GM13976 (cell line): ENCODE data around the gene LAMA5.

Source experiments
- DNase-seq: peaks from one replicate; pipeline ENCODE4 v3.0.0; 2012; ENCODE audit warnings: low spot score
- in situ Hi-C: fragments of 300-500 bp; cut with MboI; formaldehyde crosslinking; loops from one replicate; pipeline ENCODE4 v1.12.0; 2022; ENCODE audit warnings: low sequenced_read_pairs, mixed read lengths, inconsistent platforms; ENCODE audit not compliant: unreplicated experiment
- TF ChIP-seq, protein P1 (sequence below): IDR thresholded peaks from 2 replicates; pipeline ENCODE4 v1.5.1; 2012; ENCODE audit warnings: borderline replicate concordance, mild to moderate bottlenecking; ENCODE audit not compliant: insufficient read depth; ENCODE audit errors: extremely low read depth, missing control alignments, control extremely low read depth

The LAMA5 gene

DNA sequence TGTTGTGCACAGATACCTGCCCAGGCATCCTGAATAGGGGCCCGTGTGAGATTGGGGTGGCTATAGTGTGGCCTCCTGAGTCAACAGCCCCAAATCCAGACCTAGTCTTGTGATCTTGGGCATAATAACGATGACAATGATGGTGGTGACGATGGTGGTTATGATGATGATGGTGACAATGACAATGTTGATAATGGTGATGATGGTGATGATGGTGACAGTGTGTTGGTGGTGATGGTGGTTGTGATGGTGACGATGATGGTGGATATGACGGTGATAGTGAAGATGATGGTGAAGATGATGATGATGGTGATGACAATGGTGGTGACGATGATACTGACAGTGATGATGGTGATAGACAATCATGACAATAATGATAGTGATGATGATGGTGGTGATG lies 14.7 kb upstream of the LAMA5 start:
- in situ Hi-C loops, result loop anchor here (10.0 kb wide), 1 partner anchor 77 kb away; the partner anchor contains the start of gene ADRM1
- TF ChIP-seq, protein P1, sequence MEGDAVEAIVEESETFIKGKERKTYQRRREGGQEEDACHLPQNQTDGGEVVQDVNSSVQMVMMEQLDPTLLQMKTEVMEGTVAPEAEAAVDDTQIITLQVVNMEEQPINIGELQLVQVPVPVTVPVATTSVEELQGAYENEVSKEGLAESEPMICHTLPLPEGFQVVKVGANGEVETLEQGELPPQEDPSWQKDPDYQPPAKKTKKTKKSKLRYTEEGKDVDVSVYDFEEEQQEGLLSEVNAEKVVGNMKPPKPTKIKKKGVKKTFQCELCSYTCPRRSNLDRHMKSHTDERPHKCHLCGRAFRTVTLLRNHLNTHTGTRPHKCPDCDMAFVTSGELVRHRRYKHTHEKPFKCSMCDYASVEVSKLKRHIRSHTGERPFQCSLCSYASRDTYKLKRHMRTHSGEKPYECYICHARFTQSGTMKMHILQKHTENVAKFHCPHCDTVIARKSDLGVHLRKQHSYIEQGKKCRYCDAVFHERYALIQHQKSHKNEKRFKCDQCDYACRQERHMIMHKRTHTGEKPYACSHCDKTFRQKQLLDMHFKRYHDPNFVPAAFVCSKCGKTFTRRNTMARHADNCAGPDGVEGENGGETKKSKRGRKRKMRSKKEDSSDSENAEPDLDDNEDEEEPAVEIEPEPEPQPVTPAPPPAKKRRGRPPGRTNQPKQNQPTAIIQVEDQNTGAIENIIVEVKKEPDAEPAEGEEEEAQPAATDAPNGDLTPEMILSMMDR, result no peak

DNA sequence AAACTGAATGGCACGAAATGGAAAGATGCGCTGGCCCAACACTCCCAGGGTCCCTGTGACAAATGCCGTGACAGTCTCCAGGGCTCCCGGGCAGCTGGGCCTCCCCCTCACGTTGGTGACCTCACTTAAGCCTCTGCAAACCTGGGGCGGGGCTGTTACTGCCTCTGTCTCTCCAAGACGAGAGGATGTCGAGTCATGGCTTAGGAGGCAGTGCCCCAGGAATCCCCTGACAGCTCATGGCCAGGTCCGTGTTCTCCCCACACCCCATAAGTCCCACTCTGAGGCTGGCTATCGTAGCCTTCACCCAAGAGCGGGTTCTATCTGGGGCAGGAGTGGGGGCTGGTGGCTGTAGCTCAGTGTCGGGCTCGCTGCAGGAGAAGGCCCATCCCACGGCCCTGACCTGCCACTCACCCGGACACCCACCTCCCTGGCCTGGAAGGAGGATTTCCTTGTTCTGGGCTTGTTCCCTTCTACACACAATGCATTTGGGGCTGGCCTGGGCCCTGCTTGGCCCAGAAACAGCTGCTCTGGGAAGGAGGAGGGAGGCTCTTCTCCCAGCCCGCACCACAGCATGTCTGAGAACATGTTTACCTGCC lies 14.2 kb upstream of the LAMA5 start:
- TF ChIP-seq, protein P1, result no peak
- in situ Hi-C loops, result loop anchor here (10.0 kb wide), 1 partner anchor 76 kb away; the partner anchor contains the start of gene ADRM1

More for the DNA sequence above, 14.7 kb upstream of the LAMA5 start:
- no peak for DNase-seq

DNA sequence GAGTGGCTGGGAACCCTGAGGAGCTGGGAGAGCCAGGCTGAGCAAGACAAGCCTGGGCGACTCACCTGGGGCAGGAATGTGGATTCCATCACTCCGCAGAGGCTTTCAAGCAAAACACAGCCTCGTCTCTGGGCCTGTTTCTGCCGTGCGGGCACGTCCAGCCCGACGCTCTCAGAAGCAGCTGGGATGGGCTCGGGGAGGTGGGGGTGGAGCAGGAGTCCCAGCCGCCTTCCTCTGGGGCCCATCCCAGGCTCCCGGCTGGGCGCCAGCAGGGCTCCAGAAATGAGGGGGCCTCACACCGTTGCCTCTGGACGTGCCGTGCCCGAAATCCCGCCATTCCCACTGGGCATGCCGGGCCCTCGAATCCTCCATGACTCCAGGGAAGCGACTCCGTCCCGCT lies 11.1 kb upstream of the LAMA5 start:
- TF ChIP-seq, protein P1, result no peak
- no peak for DNase-seq
- in situ Hi-C loops, result no loop called here

More for the DNA sequence above, 14.2 kb upstream of the LAMA5 start:
- no peak for DNase-seq

DNA sequence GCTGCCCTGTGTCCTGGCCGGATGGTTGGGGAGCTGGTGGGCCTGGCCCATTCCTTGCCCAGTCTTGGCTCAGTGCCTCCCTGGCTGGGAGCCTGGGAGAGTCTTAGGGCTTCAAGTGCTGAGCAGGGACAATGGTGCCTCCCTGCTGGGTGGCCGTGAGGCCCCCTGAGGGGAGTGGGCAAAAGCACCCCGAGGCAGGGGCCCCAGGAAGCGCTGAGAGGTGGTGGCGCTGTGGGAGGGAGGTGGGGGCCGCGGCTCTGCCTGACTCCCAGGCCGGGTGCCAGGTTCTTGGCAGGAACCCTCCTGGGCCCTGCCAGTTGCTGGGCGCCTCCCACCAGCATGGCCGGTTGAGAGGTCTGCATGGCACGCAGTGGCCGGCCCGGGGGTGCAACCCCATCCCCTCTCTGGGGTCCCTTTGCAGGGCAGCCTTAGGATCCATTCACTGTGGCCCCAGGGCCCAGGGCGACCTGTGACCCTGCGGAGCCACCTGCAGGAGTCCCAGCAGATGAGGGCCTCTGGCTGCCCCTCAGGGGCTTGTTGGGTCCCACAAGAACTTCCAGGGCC lies 10.6 kb upstream of the LAMA5 start:
- in situ Hi-C loops, result no loop called here
- DNase-seq, result no peak
- TF ChIP-seq, protein P1, result no peak

DNA sequence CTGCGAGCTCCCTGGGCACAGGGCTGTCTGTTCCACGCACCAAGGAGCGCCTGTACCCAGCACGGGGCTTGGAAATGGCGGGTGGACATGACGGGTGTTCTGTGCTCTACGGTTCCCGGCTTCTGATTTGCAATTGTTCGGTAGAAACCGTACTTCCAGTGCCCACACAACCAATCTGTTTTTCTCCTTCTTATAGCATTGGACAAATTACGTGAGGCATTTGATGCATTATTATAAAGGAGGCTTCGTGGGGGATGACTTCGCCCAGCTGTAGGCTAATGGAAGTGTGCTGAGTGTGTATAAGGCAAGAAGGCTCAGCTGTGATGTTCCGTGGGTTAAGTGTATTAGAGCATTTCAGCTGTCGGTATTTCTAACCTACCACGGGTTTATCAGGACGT lies 10.0 kb upstream of the LAMA5 start:
- no peak for DNase-seq
- TF ChIP-seq, protein P1, result no peak
- in situ Hi-C loops, result no loop called here

DNA sequence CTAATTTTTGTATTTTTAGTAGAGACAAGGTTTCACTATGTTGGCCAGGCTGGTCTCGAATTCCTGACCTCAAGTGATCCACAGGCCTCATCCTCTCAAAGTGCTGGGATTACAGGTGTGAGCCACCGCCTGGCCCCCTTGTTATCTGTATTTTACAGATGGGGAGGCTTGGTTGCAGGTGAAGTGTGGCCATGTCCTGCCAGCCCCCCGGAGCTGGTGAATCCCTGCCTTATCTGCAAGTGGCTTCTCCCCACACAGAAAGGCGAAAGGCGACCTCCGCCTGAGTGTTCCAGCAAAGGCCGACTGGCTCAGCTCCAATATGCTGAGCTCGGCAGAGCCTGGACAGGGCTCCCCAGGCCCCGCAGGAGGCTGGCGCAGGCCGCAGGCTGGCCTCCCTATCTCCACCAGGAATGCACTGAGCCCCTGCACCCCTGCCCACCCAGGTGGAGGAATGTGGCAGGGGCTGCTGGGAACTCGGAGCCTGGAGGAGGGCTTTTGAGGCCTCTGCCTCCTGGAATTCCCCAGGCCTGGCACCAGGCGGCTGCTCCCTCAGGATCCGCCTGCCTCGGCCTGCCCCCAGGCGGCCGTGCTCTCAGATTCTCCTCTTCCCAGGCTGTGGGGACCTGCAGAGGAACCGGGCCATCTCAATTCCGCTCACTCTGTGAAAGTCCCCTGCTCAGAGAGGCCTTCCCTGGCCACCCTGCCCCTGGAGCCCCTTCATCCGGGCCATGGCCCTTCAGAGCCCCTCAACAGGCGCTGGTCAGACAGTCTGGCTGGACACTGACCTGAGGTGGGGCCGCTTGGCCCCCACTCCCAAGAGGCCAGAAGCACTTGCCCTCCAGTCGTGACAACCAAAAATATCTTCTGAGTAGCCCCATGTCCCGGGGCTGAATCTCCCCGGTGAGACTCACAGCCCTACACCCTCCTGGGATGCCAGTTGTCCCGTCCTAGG lies 9.3 kb upstream of the LAMA5 start:
- DNase-seq, result no peak
- TF ChIP-seq, protein P1, result no peak
- in situ Hi-C loops, result no loop called here
